ENCODE measurements around the gene DPP6.

DNA sequence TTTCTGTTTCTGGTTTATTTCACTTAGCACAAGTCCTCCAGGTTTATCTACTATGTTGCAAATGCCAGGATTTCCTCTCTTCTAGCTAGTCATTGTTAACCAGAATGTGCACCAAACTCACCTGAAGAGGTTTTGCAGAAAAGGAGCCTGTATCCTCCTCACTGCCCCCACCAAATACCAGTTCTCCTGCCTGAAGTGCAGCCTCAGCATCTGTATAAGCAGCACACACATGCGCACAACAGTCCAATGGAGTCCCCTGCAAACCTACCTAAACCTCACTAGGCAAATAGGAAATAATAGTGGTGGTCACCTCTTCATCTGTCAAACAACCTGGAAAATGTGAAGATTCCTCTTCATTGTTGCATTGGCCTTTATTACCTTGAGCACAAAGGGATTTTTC lies 712.9 kb downstream of the DPP6 start:
- TF ChIP-seq TAF7 (optimal IDR thresholded peaks at IDR 0.05; ENCODE audit: borderline replicate concordance, low read depth, low read length) (no peak), POLR2A (IDR thresholded peaks at IDR 0.05; ENCODE audit: control extremely low read depth in 1 of 2, low read depth in 2 of 2, low read length in 2 of 2) (no peak), CTCF (IDR thresholded peaks at IDR 0.05; ENCODE audit: control extremely low read depth in 1 of 3, insufficient read depth in 1 of 3, low read depth in 1 of 3, low read length in 3 of 3) (no peak), SIN3A (conservative IDR thresholded peaks at IDR 0.05 in 1 of 2, IDR thresholded peaks at IDR 0.05 in 1 of 2; ENCODE audit: low read depth in 1 of 2, low read length in 2 of 2) (no peak), POLR2AphosphoS5 (IDR thresholded peaks at IDR 0.05; ENCODE audit: low read depth, low read length) (no peak), FOSL1 (IDR thresholded peaks at IDR 0.05; ENCODE audit: insufficient read depth, low read depth, low read length) (no peak), CHD1 (IDR thresholded peaks at IDR 0.05; ENCODE audit: low read depth, low read length) (no peak), SRF (IDR thresholded peaks at IDR 0.05; ENCODE audit: low read depth, low read length) (no peak), RXRA (IDR thresholded peaks at IDR 0.05; ENCODE audit: insufficient read depth, low read depth, low read length) (no peak)
- TF ChIP-seq, protein P1, sequence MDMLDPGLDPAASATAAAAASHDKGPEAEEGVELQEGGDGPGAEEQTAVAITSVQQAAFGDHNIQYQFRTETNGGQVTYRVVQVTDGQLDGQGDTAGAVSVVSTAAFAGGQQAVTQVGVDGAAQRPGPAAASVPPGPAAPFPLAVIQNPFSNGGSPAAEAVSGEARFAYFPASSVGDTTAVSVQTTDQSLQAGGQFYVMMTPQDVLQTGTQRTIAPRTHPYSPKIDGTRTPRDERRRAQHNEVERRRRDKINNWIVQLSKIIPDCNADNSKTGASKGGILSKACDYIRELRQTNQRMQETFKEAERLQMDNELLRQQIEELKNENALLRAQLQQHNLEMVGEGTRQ (IDR thresholded peaks at IDR 0.05; ENCODE audit: low read length), result no peak
